HTERT RPE-1 (cell line): ENCODE data around the gene PATZ1.

Source experiments
- in situ Hi-C: fragments of 300-500 bp; cut with MboI; formaldehyde crosslinking; loops from 4 replicates; pipeline ENCODE4 v1.14.3; 2020; ENCODE audit warnings: low sequenced_read_pairs

Gene PATZ1

GRCh38 chr22:31343235-31344191 lies 2.6 kb downstream of the PATZ1 start:
- in situ Hi-C loops = no loop called here

GRCh38 chr22:31342389-31343140 lies 3.6 kb downstream of the PATZ1 start:
- in situ Hi-C loops = no loop called here

GRCh38 chr22:31341386-31342088 lies 4.6 kb downstream of the PATZ1 start:
- in situ Hi-C loops = no loop called here

GRCh38 chr22:31340765-31341247 lies 5.3 kb downstream of the PATZ1 start:
- in situ Hi-C loops = no loop called here

- in situ Hi-C loops = no loop called here
Measured at GRCh38 chr22:31340360-31340759, 5.8 kb downstream of the PATZ1 start.

- in situ Hi-C loops = no loop called here
Measured at GRCh38 chr22:31339148-31339832, 6.9 kb downstream of the PATZ1 start.

GRCh38 chr22:31337178-31337577 lies 9.0 kb downstream of the PATZ1 start:
- in situ Hi-C loops = no loop called here

- in situ Hi-C loops = no loop called here
Measured at GRCh38 chr22:31334329-31334728, 11.8 kb downstream of the PATZ1 start.

- in situ Hi-C loops = no loop called here
Measured at GRCh38 chr22:31333641-31334040, 12.5 kb downstream of the PATZ1 start.

- in situ Hi-C loops = no loop called here
Measured at GRCh38 chr22:31332886-31333285, 13.3 kb downstream of the PATZ1 start.

- in situ Hi-C loops = no loop called here
Measured at GRCh38 chr22:31332010-31332409, 14.1 kb downstream of the PATZ1 start.

- in situ Hi-C loops = no loop called here
Measured at GRCh38 chr22:31329453-31330215, 16.5 kb downstream of the PATZ1 start.

GRCh38 chr22:31329029-31329428 lies 17.1 kb downstream of the PATZ1 start:
- in situ Hi-C loops = no loop called here

- in situ Hi-C loops = no loop called here
Measured at GRCh38 chr22:31328544-31328960, 17.6 kb downstream of the PATZ1 start.

GRCh38 chr22:31327806-31328543 lies 18.2 kb downstream of the PATZ1 start:
- in situ Hi-C loops = no loop called here

GRCh38 chr22:31326877-31327276 lies 19.3 kb downstream of the PATZ1 start:
- in situ Hi-C loops = no loop called here

- in situ Hi-C loops = no loop called here
Measured at GRCh38 chr22:31323578-31324550, 22.3 kb downstream of the PATZ1 start.

GRCh38 chr22:31321421-31321820 lies 24.7 kb downstream of the PATZ1 start:
- in situ Hi-C loops = no loop called here
